ENCODE results near the gene OAF.

The OAF gene

DNA sequence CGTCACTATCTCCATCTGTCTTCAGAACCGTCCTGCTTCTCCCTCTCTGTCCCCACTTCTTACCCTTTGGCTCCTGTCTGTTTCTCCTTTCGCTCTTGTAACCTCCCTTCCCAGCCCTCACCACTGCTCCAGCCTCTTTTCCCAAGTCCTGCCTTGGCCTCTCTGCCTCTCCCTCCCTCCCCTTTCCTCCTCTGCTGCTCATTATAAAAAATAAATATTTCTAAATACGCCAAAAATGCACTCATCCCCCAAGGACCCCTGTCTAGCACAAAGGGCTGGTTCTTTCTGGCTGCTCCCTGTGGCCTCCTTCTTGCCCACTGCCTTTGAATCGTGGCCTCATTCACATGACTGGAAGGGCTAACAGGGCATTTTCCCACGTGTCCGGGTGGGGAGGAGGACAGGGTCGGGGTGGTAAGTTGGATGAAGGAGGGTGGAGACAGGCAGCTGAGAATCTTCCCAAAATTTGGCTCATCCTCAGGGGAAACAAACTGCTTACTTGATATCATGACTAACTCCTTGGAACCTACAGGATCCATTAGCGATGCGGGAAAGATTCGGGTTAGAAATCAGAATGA is 26.4 kb upstream of the OAF start:
- DNase-seq: no peak

DNA sequence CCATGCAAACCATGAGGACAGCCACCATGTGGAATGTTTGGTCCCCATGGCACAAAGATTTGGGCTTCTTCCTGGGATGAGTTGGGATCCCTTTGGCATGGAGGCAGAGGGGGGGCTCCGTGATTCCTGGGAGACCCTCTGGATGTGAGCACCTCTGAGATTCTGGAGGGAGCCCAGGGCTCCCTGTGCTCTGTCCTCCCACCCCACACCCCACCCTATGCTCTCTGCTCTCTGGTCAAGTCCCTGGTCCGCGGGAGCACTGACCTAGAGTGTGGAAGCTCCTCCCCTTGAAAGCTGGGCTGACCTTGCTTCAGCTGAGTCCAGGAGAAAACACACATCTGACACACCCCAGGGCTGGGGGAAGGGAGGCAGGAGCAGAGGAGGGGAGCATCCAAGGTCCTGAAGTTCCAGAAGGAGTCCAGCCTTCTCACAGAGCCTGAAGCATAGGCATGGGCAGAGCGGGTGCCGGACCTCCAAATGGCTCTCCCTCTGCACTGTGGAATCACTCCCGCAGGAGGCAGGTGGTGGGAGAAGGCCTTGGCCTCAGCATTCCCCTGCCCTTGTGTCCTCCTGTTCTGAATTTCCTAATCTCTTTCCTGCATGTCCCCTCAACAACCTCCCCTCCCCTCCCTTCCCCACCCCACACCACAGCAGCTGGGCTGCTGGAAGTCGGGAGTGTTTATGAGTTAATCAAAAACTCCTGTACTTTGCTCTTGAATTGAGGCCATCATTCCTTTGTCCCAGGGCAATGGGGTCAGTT is 25.7 kb upstream of the OAF start:
- DNase-seq: no peak

DNA sequence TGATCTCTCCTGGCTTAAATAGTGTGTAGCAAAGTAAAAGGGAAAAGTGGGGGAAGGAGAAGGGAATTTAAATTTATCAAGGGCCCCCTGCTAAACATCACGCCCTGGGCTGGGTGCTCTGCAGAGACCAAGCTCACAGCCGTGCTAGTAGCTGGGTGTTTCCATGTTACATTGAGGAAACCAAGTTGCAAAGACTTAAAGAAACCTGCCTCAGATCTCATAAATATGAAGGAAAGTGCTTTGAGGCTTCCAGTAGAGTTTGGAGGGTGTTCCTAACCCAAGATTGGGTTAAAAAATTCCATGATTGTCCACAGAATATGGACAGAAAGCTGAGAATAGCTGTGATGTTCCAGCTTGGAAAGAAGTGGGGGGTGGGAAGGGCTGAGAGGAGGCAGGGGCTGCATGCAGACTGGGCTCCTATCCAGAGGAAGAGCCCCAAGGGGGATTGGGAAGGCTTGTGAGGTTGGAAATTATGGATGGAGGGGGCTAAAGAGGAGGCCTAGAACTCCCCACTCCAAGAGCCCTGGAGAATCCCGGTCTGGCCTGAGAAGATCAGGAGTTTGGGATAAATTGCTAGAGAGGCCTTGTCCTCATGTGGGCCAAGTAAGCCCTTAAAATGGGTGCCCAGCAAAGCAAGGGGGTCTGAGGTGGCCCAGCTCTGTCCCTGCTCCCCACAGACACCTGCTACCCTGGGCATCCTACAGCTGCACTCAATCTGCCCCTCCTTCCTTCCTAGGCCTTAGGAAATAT is 25.0 kb upstream of the OAF start:
- DNase-seq: no peak

GRCh38 chr11:120186456-120186773 is 24.4 kb upstream of the OAF start:
- DNase-seq: no peak

GRCh38 chr11:120186774-120187591 is 23.8 kb upstream of the OAF start:
- DNase-seq: no peak

DNA sequence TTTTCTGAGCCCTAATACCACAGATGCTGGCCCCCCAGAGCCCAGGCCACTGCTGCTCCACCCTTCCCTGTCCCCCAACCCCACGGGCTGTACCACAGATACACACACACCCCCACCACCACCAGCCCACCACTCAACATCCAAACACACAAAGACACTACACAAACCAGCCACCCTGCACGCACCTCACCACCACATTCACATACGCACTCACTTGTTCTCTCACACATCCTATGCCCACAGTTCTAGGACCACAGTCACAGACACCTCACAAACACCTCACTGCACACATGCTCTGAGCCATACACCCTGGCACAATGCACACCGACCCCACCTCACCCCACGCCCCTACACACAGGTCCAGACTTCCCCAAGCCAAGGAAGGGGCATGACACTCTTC is 22.5 kb upstream of the OAF start:
- DNase-seq: no peak

- DNase-seq: no peak
Measured at GRCh38 chr11:120188811-120189455, 21.9 kb upstream of the OAF start.

GRCh38 chr11:120191058-120191457 is 19.8 kb upstream of the OAF start:
- no peak for DNase-seq

- DNase-seq: no peak
Measured at GRCh38 chr11:120192831-120193625, 17.8 kb upstream of the OAF start.

- no peak for DNase-seq
Measured at GRCh38 chr11:120194166-120194565, 16.7 kb upstream of the OAF start.

DNA sequence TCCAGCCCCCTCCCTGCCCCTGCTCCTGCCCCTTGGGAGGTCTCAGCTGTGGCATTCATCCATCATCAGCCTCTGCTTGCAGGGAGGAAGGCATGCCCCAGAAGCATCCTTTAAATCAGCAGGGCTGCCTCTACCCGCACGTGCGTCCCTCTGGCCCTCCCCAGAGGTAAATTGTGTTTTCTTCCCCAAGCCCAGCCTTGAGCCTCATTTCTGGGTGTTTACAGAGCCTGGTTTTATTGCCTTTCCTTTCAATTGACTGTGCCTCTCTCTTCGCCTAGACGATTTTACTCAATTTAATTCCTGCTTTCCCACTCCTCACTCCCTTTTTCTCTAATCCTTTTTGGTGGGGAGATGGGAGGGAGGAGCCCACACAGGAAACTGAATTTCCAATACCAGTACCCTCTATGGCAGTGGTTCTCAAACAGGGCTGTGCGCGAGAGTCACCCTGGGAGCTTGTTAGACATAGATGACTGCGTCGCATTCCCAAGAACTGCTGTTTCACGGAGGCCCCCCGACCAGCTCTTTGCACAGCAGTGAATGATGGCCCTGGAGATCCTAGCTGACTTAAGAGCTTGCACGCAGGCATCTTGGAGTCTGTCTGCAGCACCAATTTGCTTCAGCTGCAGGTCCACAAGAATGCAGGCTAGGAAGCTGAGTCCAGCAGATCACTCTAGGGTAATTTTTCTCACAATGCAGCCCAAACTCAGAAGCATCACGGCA is 15.1 kb upstream of the OAF start:
- no peak for DNase-seq

GRCh38 chr11:120196826-120197225 is 14.0 kb upstream of the OAF start:
- no peak for DNase-seq

DNA sequence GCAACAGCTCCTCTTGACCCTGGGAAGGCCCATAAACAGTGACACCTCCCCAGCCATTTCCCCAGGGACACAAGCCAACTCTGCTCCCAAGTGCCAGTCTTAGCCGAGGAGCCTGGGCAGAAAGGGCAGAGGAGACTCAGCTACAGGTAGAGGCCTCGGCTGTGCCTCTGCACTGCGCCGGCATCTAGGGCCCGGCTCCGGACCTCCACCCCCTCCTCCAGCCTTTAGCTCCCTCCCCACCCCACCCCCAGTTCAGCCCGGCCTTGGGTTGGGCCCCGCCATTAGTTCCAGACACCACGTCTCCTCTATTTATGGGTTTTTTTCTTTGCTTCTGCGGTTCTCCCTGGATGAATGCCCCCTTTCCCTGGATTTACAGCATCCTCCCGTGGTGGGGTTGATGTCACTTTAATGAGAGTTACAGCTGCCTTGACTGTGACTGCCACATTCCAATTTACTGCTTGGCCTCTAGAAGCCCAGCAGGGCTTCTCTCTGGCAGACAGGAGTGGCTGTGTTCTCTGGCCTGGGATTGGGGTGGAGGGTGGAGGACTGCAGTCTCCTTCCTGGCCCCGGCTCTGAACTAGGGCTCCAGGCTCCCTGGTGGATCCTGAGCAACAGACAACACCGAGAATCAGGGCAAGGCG is 13.5 kb upstream of the OAF start:
- no peak for DNase-seq

GRCh38 chr11:120197977-120198376 is 12.9 kb upstream of the OAF start:
- DNase-seq: no peak

DNA sequence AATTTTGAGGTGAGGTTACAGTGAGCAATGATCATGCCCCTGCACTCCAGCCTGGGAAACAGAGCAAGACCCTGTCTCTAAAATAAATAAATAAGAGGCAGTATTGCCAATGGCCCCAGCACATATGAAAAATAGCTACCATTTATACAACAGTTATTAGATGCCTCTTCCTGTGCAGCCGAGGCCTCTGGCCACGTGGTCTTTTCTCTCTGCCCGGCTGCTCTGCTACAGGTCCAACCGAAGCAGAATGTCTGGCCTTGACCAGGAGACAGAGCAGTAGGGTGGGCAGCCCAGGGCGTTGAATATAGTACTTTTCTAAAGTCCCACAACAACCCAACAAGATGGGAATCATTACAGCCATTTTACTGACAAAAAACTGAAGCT is 12.4 kb upstream of the OAF start:
- no peak for DNase-seq

DNA sequence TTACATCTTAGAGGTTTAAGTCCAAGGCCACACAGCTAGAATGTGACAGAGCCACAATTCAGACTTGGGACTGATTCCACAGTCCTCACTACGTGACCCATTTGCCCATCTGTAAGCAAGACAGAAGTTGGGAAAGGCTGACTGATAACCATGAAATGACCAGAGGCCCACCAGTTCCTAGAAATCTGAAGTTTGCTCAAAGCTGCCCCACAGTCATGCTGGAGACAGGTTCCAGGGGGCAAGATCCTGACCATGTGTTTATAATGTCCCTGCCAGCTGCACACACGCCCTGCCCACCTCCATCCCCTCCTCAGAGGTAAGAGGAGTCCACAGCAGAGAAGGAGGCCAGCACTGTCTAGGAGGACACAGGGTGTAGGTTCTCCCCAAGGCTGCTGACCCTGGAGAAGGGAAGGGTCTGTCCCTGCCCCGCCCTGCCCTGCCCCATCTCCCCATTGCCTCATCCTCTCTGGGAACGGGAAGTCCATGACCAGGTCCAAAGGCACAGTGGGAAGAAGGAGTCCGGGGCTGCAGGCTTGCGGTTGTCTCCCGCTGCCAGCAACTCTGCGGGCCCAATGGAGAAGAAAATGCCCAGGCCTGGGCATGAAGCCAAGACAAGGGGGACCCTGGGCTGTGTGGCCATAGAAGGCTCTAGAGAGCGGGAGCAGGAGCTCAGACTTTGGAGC is 11.9 kb upstream of the OAF start:
- DNase-seq: no peak

DNA sequence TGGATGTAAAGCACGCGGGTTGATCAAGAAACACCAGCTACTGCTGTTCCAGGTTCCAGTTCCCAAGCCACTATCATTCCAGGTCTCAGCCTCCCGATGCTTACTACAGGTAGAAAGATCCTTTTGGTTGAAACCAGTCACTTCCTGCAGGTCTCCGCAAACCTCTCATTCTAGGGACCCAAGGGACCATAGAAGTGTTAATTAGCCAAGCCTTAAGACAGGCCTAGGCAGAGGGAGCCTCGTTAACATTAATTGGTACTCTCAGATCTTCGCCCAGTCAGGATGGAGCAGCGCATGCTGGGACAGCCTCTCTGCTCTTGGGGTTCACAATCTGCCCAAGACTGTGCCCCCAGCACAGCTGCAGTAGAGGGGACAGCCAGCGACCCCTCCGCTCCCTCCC is 11.2 kb upstream of the OAF start:
- DNase-seq: no peak

- DNase-seq: no peak
Measured at GRCh38 chr11:120200677-120201076, 10.2 kb upstream of the OAF start.

DNA sequence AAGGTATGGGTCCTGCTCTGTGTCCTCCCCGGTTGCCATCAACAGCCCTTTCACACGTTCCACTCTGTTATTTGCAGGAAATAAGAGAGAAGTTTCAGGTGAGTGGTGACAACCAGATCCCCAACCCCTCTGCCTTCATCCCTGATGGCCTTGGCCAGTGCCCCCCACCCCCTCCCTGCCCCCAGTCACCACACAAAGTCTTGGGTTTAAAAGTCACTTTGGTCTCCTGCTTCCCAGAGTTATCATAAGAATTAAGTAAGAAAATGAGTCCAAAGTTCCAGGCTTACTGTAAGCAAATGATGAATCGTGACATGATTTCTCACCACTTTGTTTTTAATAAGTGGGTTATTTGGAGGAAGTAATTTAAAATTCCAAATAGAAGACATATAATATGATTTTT is 9.2 kb upstream of the OAF start:
- no peak for DNase-seq

DNA sequence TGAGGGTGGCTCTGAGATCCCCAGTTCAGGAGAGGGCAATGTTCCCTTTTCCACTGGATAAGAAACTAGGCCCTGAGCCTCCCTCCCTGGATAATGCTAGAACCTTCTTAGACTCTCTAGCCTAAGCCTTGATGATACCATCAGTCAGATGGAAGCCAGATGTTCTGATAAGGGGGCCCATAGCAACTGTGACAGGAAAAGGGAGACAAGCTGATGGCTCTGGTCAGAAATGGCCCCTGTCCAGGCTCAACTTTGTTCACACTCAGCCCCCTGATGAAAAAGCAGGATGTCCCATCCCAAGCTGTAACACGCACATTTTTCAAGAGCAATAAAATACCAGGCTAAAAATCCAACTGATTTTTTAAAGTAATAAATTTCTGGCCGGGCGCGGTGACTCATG is 7.2 kb upstream of the OAF start:
- no peak for DNase-seq
